ENCODE data around the gene PTBP3. TPM values are rescaled to one million over a fixed set of nuclear protein-coding genes. Genes with fewer than 3 reads are reported as not detected.

Gene PTBP3
- total RNA-seq, 1 donor from 2014 or later: 108 TPM

DNA sequence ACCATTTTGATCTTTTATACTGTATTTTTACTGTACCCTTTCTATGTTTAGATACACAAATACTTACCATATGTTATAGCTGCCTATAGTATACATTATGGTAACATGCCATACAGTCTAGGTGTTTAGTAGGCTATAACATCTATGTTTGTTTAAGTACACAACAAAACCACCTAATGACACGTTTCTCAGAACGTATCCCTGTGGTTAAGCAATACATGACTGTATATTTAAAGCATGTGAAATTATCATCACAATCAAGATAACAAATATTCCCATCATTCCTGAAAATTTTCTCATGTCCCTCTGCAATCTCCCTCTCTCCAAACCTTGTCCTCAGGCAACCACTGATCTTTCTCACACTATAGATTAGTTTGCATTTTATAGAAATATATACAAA, 91.9 kb downstream of the PTBP3 start:
- no peak for TF ChIP-seq EZH2 (IDR thresholded peaks at IDR 0.05; ENCODE audit: insufficient read depth, low read length)
- TF ChIP-seq, protein P1, sequence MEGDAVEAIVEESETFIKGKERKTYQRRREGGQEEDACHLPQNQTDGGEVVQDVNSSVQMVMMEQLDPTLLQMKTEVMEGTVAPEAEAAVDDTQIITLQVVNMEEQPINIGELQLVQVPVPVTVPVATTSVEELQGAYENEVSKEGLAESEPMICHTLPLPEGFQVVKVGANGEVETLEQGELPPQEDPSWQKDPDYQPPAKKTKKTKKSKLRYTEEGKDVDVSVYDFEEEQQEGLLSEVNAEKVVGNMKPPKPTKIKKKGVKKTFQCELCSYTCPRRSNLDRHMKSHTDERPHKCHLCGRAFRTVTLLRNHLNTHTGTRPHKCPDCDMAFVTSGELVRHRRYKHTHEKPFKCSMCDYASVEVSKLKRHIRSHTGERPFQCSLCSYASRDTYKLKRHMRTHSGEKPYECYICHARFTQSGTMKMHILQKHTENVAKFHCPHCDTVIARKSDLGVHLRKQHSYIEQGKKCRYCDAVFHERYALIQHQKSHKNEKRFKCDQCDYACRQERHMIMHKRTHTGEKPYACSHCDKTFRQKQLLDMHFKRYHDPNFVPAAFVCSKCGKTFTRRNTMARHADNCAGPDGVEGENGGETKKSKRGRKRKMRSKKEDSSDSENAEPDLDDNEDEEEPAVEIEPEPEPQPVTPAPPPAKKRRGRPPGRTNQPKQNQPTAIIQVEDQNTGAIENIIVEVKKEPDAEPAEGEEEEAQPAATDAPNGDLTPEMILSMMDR (IDR thresholded peaks at IDR 0.05; ENCODE audit: insufficient read depth, low read depth, low read length): no peak
- H3K9me3 ChIP-seq (ENCODE audit: insufficient read depth, low read depth, low read length): no peaks in the 10 kb centered on the region
- no peak overlapping the region for H2AFZ ChIP-seq (ENCODE audit: low read depth, low read length)
- no peaks in the 10 kb centered on the region for H3K36me3 ChIP-seq (ENCODE audit: insufficient read depth, low read length)
- no peak overlapping the region for H3K9ac ChIP-seq (ENCODE audit: low read length)
- DNase-seq (ENCODE audit: low read depth) (peak; percentile 47), FAIRE-seq (no peak)
- peaks cover 10% of the 10 kb centered on the region for H4K20me1 ChIP-seq (ENCODE audit: insufficient read depth, low read length)
- no peaks in the 10 kb centered on the region for H3K27me3 Mint-ChIP-seq (ENCODE audit: low read depth, unreplicated experiment)
- H3K4me3 ChIP-seq (ENCODE audit: insufficient read depth, low read depth, low read length): no peak overlapping the region
- H3K79me2 ChIP-seq (ENCODE audit: insufficient read depth, low read length): peaks cover 5% of the 10 kb centered on the region
- no peak overlapping the region for H3K4me3 Mint-ChIP-seq (ENCODE audit: unreplicated experiment)
- peaks cover 15% of the 10 kb centered on the region for H3K36me3 Mint-ChIP-seq (ENCODE audit: low read depth, unreplicated experiment)
- no peak overlapping the region for H3K27ac ChIP-seq (ENCODE audit: low read depth, low read length)
- H3K27me3 ChIP-seq (ENCODE audit: insufficient read depth, low read length): no peaks in the 10 kb centered on the region
- peaks cover 10% of the 10 kb centered on the region for H3K4me1 ChIP-seq (ENCODE audit: insufficient read depth, low read length)
- peaks cover 2% of the 10 kb centered on the region for H3K9me3 Mint-ChIP-seq (ENCODE audit: unreplicated experiment)
- H3K4me2 ChIP-seq (ENCODE audit: low read length): no peak overlapping the region
- H3K4me1 Mint-ChIP-seq (ENCODE audit: low read depth, unreplicated experiment): peaks cover 13% of the 10 kb centered on the region
- no peak overlapping the region for H3K27ac Mint-ChIP-seq (ENCODE audit: unreplicated experiment)

DNA sequence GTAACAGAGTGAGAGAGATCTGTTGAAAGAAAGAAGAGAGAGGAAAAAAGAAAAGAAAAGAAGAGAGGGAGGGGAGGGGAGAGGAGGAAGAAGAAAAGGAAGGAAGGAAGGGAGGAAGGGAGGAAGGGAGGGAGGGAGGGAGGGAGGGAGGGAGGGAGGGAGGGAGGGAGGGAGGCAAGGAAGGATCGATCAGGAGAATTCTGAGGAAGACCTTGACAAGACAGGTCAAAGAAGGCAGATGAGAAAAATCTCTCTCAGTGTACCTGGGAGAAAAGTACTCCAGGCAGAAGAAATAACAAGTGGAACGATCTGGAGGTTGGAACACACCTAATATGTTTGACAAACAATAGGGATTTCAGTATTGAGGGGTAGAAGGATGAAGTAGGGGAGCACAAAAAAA, 93.7 kb downstream of the PTBP3 start:
- H3K4me3 Mint-ChIP-seq (ENCODE audit: unreplicated experiment): no peak overlapping the region
- H2AFZ ChIP-seq (ENCODE audit: low read depth, low read length): no peak overlapping the region
- peaks cover 10% of the 10 kb centered on the region for H3K4me1 ChIP-seq (ENCODE audit: insufficient read depth, low read length)
- H3K79me2 ChIP-seq (ENCODE audit: insufficient read depth, low read length): peaks cover 5% of the 10 kb centered on the region
- no peak overlapping the region for H3K27ac ChIP-seq (ENCODE audit: low read depth, low read length)
- peaks cover 14% of the 10 kb centered on the region for H4K20me1 ChIP-seq (ENCODE audit: insufficient read depth, low read length)
- no peak for FAIRE-seq
- H3K9me3 Mint-ChIP-seq (ENCODE audit: unreplicated experiment): peaks cover 2% of the 10 kb centered on the region
- H3K36me3 ChIP-seq (ENCODE audit: insufficient read depth, low read length): no peaks in the 10 kb centered on the region
- H3K9ac ChIP-seq (ENCODE audit: low read length): no peak overlapping the region
- no peak for DNase-seq (ENCODE audit: low read depth)
- H3K27me3 ChIP-seq (ENCODE audit: insufficient read depth, low read length): no peaks in the 10 kb centered on the region
- no peak overlapping the region for H3K4me3 ChIP-seq (ENCODE audit: insufficient read depth, low read depth, low read length)
- TF ChIP-seq EZH2 (IDR thresholded peaks at IDR 0.05; ENCODE audit: insufficient read depth, low read length): no peak
- TF ChIP-seq, protein P1 (IDR thresholded peaks at IDR 0.05; ENCODE audit: insufficient read depth, low read depth, low read length): no peak
- peaks cover 13% of the 10 kb centered on the region for H3K4me1 Mint-ChIP-seq (ENCODE audit: low read depth, unreplicated experiment)
- no peaks in the 10 kb centered on the region for H3K9me3 ChIP-seq (ENCODE audit: insufficient read depth, low read depth, low read length)
- H3K27ac Mint-ChIP-seq (ENCODE audit: unreplicated experiment): peak overlapping the region; percentile 58
- no peak overlapping the region for H3K4me2 ChIP-seq (ENCODE audit: low read length)
- H3K36me3 Mint-ChIP-seq (ENCODE audit: low read depth, unreplicated experiment): peaks cover 15% of the 10 kb centered on the region
- H3K27me3 Mint-ChIP-seq (ENCODE audit: low read depth, unreplicated experiment): no peaks in the 10 kb centered on the region

DNA sequence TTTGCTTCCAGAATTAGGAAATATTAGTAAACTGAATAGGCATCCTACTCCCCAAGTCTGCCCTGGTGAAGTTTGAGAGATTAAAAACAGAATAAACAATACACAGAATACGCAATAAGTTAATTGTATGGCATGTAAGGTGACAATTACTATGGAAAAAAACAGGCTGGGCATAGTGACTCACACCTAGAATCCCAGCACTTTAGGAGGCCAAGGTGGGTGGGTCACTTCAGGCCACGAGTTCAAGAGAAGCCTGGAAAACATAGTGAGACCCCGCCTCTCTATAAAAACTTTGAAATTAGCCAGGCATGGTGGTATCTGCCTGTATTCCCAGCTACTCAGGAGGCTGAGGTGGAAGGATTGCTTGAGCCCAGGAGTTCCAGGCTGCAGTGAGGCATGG, 94.1 kb downstream of the PTBP3 start:
- H3K27me3 Mint-ChIP-seq (ENCODE audit: low read depth, unreplicated experiment): no peaks in the 10 kb centered on the region
- H3K27me3 ChIP-seq (ENCODE audit: insufficient read depth, low read length): no peaks in the 10 kb centered on the region
- H3K4me1 ChIP-seq (ENCODE audit: insufficient read depth, low read length): peaks cover 10% of the 10 kb centered on the region
- TF ChIP-seq EZH2 (IDR thresholded peaks at IDR 0.05; ENCODE audit: insufficient read depth, low read length): no peak
- TF ChIP-seq, protein P1 (IDR thresholded peaks at IDR 0.05; ENCODE audit: insufficient read depth, low read depth, low read length): no peak
- peaks cover 15% of the 10 kb centered on the region for H3K36me3 Mint-ChIP-seq (ENCODE audit: low read depth, unreplicated experiment)
- H3K27ac ChIP-seq (ENCODE audit: low read depth, low read length): no peak overlapping the region
- FAIRE-seq (no peak), DNase-seq (ENCODE audit: low read depth) (no peak)
- no peak overlapping the region for H3K4me3 Mint-ChIP-seq (ENCODE audit: unreplicated experiment)
- H3K4me1 Mint-ChIP-seq (ENCODE audit: low read depth, unreplicated experiment): peaks cover 13% of the 10 kb centered on the region
- no peaks in the 10 kb centered on the region for H3K36me3 ChIP-seq (ENCODE audit: insufficient read depth, low read length)
- H4K20me1 ChIP-seq (ENCODE audit: insufficient read depth, low read length): peaks cover 14% of the 10 kb centered on the region
- H2AFZ ChIP-seq (ENCODE audit: low read depth, low read length): no peak overlapping the region
- H3K9ac ChIP-seq (ENCODE audit: low read length): no peak overlapping the region
- peak overlapping the region; percentile 58 for H3K27ac Mint-ChIP-seq (ENCODE audit: unreplicated experiment)
- peaks cover 2% of the 10 kb centered on the region for H3K9me3 Mint-ChIP-seq (ENCODE audit: unreplicated experiment)
- peaks cover 5% of the 10 kb centered on the region for H3K79me2 ChIP-seq (ENCODE audit: insufficient read depth, low read length)
- no peak overlapping the region for H3K4me2 ChIP-seq (ENCODE audit: low read length)
- H3K4me3 ChIP-seq (ENCODE audit: insufficient read depth, low read depth, low read length): no peak overlapping the region
- no peaks in the 10 kb centered on the region for H3K9me3 ChIP-seq (ENCODE audit: insufficient read depth, low read depth, low read length)

All from astrocyte (in vitro differentiated cells and primary cell).